Right ventricle myocardium superior (tissue), 1 donor: Measurements from ENCODE around the gene LYPD4. TPM values are rescaled to one million over a fixed set of nuclear protein-coding genes. Genes with fewer than 3 reads are reported as not detected.
"Not testable (repeated sequence)": the region's sequence is repeated elsewhere in the genome, so short reads cannot be mapped to it uniquely, and the experiment has no call there.

Experiments
- ATAC-seq: fragments of 200-7000 bp; cut with Tn5 transposase; one replicate; pipeline ENCODE4 v1.9.1; 2020; ENCODE audit warnings: mild to moderate bottlenecking; ENCODE audit not compliant: poor library complexity
- DNase-seq: peaks from one replicate; pipeline ENCODE4 v3.0.0-alpha.2; 2020
- intact Hi-C: fragments of 100-400 bp; cut with DNase I; formaldehyde crosslinking; loops from one replicate; pipeline ENCODE4 v1.11.2; 2022
- total RNA-seq: library from RNA; stranded (reverse); fragmentation: NEBNext Ultra II Directional; extraction: Animal tissue kit (Norgen Biotek cat#: 25700); gene quantifications from one replicate; pipeline ENCODE4 v1.2.1, GENCODE V29; 2021
- donor health status: DM: no; HTN: yes; CAD: no; lungs with severe emphysema.

LYPD4 gene
- total RNA-seq, 1 donor from 2014 or later = not detected

GRCh38 chr19:41876847-41877832 is 32.7 kb upstream of the LYPD4 start, which contains the start of gene CD79A:
Gene CD79A, plus strand, starts transcription at chr19:41877279. Its CDS starts 26 bp downstream, at chr19:41877305.
- DNase-seq = peak; percentile 47
- ATAC-seq = no peak
- intact Hi-C loops = no loop called here

DNA sequence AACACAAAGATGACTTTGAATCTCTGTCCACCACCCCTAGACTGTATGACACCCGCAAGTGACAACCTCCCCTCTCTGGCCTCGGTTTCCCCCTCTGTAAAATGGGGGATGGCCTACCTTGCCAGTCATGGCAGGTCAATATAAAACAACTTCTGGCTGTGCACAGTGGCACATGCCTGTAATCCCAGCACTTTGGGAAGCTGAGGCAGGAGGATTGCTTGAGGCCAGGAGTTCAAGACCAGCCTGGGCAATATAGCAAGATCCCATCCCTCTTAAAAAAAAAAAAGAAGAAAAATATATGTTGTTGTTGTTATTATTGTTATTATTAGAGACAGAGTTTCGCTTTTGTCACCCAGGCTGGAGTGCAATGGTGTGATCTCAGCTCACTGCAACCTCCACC is 31.5 kb upstream of the LYPD4 start:
- ATAC-seq, DNase-seq, intact Hi-C loops: not testable (repeated sequence)

DNA sequence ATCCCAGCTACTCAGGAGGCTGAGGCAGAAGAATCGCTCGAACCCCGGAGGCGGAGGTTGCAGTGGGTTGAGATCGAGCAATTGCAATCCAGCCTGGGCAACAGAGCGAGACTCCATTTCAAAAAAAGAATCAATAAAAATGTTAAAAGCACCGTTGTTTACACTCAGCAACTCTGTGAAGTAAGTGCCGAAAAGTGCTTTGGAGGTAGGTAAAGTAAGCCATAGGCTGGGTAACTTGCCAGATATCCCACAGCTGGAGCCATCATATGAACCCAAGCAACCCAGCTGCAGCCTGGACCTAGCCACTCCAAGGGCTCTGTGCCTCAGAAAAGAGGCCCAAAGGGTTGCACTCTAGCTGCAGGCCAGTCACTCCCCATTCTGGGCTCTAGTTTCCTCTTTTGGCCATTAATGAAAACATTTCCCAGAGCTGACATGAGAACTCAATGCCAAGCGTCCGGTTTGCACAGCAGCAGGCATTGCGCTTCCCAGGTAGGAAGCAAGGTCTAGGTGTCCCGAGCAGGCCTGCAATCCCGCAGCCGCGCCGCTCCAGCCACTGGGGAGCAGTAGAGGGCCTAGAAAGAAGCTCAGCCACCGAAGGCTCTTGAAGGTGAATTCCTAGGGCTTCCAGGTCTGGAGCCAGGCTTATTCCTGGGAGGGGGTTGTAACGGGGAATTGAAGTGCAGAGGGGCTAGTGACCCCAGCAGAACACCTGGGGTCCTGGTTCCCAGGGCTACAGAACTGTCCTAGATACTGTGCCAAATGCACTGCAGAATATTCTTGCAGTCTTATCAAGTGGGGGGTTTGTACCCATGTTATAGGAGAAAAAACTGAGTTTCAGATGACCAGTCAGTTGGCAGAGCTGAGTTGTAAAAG is 28.5 kb upstream of the LYPD4 start:
- peak; percentile 82 for DNase-seq
- intact Hi-C loops = loop anchor here (5.0 kb wide), 1 partner anchor 79 kb away; no protein-coding TSS in a partner anchor
- ATAC-seq = peak; percentile 74

DNA sequence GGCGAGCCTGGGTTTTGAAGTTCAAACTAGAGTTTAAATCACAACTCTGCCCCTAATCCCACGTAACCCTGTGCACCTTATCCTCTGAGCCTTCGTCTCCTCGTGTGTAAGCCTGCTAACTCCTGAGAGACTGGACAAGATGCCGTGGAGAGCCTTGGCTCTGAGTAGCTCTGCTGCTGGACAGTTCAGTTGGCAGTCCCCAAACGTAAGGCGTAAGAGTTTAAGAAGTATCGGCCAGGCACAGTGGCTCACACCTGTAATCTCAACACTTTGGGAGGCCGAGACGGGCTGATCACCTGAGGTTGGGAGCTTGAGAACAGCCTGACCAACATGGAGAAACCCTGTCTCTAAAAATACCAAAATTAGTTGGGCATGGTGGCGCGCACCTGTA is 27.9 kb upstream of the LYPD4 start:
- DNase-seq = no peak
- no peak for ATAC-seq
- intact Hi-C loops = loop anchor here (5.0 kb wide), 1 partner anchor 80 kb away; no protein-coding TSS in a partner anchor

DNA sequence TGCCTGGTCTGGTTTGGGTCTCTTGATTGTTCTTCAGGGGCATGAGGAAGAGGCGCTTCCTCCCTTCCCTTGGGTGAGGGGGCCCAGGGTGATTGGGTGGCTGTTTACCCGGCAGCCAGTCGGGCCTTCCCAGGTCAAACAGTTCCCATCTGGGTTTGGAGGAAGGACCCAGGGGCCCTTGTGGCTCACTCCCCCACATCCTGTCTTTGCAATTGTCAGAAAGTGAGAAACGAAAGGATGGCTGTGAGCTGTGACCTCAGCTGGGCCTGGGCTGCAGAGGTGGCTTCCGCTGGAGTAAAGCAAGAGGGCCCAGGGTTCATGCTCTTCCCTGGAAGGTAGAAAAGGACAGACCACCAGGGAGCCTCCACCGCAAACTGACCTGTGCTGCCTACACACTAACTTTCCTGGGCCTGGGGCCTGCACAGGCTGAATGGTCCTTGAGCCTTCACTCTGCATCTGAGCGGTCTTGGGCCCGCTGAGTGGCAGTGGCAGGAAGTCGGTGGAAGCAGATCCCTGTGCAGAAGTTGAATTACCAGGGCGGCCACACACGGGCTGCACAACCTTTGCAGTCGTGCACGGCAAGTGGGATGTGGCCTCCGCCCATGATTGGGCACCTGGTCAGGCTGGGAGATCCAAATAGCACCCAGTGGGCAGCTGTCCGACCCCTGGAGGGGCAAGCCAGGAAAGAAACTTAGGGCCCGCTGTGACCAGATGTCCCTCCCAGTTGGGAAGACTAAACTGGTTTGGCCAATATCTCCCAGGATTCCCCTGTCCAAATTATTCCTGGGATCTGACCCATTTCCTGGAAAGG is 27.3 kb upstream of the LYPD4 start:
- DNase-seq (peak; percentile 42), ATAC-seq (peak; percentile 13)
- intact Hi-C loops = loop anchor here (5.0 kb wide), 1 partner anchor 81 kb away; no protein-coding TSS in a partner anchor

- ATAC-seq (no peak), DNase-seq (peak; percentile 35)
- intact Hi-C loops = loop anchor here (5.0 kb wide), 1 partner anchor 82 kb away; no protein-coding TSS in a partner anchor
These were observed 26.0 kb upstream of the LYPD4 start for GRCh38 chr19:41870401-41870873.

DNA sequence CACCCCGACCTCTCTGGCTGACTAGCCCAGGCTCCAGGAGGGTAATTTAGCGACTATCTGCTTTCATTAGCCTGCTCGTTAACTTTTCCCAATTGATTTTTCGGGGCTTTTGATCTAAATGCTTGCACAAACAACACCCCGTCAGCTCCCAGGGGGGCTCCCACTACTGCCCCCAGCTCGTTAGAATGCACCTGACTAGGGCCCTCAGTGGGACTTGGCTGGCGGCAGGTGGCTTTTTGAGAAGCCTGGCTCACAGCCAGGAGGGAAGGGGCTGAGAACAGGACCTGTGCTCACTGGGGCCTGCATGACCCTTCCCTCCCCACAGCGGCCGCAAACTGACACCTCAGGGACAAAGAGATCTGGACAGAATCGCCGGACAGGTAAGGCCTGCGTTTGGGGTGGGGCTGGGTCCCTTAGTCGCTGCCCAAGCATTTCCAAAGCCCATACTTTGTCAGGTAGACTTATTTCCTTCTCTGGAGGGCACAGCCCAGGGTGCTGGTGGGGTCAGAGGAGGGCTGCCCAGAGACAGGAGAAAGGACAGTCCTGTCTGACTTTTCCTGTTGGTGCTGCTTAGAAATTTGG is 25.0 kb upstream of the LYPD4 start:
- intact Hi-C loops = no loop called here
- DNase-seq = peak; percentile 40
- ATAC-seq = no peak

DNA sequence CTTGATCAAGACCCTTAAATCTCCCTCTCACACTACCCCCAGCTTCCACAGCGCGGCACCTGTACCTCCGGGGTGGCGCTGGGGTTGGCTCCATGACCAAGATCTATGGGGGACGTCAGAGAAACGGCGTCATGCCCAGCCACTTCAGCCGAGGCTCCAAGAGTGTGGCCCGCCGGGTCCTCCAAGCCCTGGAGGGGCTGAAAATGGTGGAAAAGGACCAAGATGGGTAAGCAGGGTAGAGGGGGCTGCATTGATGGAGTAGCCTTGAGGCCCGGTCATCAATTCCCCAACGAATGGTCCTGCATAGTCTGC is 24.5 kb upstream of the LYPD4 start:
- no peak for DNase-seq
- no peak for ATAC-seq
- intact Hi-C loops = no loop called here

DNA sequence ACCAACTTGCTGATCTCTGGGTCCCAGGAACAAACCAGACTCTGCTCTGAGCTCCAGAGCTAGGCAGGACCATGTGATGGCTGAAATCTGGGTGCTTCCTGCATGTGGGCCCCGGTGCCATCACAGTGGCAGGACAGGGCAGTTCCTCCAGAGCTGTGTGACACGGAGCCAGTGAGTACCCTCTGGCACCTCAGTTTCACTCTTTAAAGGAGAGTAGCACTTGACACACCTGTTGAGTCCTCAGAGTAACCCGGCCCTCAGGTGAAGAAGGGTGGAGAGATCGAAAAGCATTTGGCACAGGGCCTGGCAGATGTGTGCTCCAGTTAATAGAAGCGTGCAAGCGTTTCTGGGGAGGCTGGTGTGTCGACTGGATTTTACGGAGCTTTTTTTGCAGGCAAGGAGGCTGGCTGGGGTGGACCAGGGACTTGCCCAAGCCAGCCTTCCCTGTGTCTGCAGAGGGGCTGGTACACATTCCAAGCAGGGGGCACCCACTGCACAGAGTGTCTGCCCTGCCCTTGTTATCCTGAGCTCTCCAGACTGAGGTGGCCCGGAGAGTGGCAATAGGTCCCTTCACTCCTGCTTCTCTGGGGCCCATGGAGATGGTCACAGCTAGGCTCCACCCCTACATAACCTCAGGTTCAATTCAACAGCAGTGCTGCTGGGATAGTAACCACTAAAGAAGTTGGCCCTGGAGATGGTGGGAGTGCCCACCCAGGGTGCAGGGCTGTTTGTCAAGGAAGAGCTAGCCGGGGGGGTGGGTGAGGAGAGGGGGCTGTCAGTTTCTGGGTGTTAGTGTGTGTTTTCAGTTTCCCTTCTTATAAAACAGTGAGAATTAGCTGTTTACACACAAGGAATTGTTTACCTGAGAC is 23.9 kb upstream of the LYPD4 start:
- DNase-seq (peak; percentile 17), ATAC-seq (no peak)
- intact Hi-C loops = no loop called here

DNA sequence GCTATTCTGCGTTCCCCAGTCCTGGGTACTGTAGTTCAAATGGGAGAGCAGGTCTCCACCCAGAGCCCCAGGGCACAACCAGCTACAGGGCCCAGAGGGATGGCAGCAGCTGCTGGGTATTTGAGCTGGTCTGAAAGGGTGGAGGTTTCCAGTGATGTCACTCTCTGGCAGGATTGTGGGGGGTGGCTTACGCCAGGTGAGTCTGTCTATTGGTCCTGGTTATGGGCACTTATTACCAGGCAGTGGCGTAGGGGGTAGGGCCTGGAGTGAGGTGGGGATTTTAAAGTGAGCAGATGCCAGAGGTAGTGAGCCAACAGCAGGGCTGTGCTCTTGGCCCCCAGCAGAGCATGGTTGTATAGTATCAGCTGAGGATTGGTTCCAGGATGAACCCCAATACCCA is 21.8 kb upstream of the LYPD4 start:
- no peak for ATAC-seq
- intact Hi-C loops = no loop called here
- DNase-seq = peak; percentile 22

DNA sequence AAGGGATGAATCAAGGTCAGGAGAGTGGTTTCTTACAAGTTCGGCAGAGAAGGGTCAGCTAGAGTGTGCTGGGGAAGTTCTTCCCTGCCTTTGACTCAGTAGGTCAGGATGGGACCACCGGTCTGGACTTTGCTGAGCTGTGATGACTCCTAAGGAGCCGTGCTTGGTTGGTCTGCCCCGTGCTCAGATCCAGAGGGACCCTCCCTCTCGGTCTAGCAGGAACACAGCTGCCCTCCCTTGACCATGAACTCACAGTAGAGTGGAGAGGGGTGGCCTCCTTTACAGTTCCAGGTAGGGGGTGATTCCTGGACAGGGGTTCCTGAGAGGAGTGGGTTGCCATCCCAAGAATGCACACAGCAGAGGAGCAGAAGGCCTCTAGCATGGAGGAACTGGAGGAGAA is 19.9 kb upstream of the LYPD4 start:
- intact Hi-C loops = no loop called here
- peak; percentile 6 for DNase-seq

DNA sequence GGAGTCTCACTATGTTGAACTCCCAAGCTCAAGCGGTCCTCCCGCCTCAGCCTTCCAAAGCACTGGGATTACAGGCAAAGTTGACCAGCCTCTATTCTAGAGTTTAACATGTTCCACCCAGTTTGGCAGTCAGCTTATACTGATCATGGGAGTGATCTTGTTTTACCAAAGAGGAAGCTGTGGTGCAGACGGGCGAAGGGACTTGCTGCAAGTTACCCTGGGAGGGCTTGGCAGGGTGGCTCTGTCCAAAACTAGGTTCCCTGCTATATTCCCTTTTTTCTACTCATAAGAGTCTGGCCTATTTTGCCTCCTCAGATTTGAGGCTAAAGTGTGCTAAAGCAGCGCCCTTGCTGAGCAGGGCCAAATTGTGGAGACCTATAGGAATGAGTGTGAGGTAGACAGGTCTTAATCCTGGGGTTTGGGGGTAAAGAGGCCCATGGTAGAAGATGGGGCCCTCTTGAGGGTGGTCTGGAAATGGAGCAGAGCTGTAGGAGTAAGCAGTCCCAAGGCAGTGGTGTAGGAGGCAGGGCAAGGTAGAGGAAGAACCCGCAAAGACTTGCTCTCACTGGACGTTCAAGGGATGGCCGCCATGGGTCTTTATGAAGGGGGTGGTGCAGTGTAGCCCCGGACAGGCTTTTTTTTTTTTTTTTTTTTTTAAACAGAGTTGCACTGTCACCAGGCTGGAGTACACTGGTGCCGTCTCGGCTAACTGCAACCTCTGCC is 18.9 kb upstream of the LYPD4 start:
- ATAC-seq = no peak
- peak; percentile 45 for DNase-seq
- intact Hi-C loops = no loop called here

More for the DNA sequence above, 19.9 kb upstream of the LYPD4 start:
- ATAC-seq = no peak

DNA sequence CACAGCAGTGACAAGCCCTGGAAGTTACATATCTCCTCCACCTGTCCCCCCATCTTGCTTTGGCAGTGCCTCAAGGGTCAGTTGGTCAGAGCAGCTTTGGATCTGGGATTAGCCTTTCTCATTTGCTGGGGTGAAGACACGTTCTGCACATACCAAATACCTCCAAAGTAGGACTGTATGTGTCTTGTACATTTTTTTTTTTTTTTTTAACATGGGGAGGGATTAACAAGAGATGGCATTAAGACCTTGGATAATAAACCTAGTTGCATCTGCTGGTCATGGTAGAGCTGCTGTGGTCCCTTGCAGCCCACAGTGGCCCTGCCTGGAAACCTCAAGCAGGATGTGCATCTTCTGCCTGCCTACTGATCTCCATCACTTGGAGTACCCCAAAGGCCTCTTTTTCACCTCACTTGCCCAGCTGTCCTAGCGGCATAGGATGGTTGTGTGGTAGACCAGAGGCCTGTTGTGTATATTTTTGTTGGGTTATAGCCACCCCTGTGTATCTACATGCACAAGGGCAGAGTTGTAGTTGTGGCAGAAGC is 18.0 kb upstream of the LYPD4 start:
- ATAC-seq = no peak
- peak; percentile 13 for DNase-seq
- intact Hi-C loops = no loop called here

DNA sequence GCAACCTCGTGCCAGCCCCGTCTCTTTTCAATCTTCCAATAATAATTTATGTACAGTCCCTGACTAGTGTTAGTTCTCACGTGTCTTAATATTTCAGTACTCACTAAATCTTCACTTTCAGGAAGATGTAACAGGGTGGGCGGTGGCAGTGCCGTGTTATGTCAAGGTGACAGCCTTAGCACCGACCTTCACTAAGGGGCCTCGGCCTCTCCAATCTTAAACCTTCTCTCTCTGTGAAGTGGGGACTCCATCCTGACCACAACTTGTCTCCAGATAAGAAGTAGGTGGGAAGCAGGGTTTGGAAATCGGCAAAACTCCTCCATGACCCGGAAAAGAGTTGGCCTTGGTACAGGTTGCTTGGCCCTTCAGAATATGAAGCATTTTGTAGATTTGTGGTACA is 17.4 kb upstream of the LYPD4 start:
- ATAC-seq (no peak), DNase-seq (peak; percentile 22)
- intact Hi-C loops = no loop called here

DNA sequence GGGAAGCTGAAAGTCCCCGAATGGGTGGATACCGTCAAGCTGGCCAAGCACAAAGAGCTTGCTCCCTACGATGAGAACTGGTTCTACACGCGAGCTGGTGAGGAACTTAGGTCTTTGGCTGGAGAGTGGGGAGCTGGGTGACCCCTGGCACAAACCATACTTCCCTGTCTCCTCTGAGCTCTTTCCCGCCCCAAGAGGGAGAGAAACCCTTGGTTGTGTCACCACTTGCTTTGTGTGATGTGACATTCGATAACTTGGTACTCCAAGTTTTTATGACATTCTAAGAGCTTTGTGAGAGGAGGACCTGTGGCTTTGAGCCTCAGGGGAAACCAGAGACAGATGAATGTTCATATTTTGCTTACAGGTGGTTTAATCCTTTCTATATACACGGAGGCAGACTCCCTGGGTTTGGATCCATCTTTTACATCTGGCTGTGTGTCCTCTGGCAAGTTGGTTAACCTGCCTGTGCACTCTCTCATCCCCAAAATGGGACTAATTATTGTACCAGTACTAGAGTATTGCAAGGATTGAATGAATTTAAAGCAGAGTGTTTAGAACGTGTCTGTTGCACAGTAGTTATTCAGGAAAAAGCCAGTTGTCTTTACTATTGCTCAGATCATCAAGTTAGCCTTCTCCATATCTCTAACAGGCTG is 16.8 kb upstream of the LYPD4 start:
- ATAC-seq (no peak), DNase-seq (peak; percentile 21)
- intact Hi-C loops = no loop called here
